ENCODE data around the gene FLNB. TPM values are rescaled to one million over a fixed set of nuclear protein-coding genes. Genes with fewer than 3 reads are reported as not detected.
A peak's percentile ranks its signal among the peaks of the same experiment; 100 is the strongest.

Gene FLNB
- total and polyA plus RNA-seq, 8 donors, result 38.2 to 204 (median 85.9) TPM

DNA sequence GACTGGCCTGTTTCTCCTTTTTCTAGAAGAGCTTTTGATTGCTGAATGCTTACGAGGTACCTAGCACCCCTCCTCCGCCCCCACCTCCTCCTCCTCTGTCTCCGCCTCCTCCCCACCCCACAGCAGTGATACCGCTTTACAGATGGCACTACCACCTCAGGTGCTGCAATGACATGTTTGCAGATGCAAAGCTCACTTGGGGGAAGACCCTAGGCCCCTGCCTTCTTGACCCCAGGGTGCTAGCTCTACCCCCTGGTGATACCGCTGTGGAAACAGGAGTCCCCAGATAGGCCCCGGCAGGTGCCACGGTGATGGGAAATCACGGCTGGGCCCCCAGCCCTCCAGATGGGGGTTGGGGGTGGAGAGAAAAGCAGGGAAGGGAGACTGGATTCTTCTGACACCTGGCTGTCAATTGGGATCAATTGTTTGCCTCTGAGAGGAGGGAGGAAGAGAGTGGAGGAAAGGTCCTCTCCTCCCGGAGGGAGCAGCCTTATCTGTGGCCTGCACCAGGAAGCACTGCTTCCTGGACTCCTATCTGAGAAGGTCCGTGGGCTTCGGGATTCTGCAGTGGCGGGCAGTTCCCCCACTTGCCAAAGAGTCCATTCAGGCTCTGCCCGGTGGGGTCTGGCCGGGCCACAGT, 164.9 kb downstream of the FLNB start:
- intact Hi-C loops (cut with DNase I; ENCODE audit: low total_unique reads), result loop anchor here (10.0 kb wide), 1 partner anchor 168 kb away; the partner anchor contains the start of gene FLNB
- Histone ChIP-seq H3K27ac (peak overlapping the region; percentile 76 to 88 (median 78)), H3K27me3 (no peaks in the 10 kb centered on the region), H3K9me3 (no peaks in the 10 kb centered on the region), H3K4me3 (no peak overlapping the region), H3K4me1 (peaks cover 48 to 58% (median 54%) of the 10 kb centered on the region in 4 donors), H3K36me3 (peaks cover 18 to 44% (median 40%) of the 10 kb centered on the region in 4 donors)
- TF ChIP-seq POLR2AphosphoS5 (IDR thresholded peaks at IDR 0.05), result peak in 1 of 3 donors; percentile 26
- TF ChIP-seq, protein P1, sequence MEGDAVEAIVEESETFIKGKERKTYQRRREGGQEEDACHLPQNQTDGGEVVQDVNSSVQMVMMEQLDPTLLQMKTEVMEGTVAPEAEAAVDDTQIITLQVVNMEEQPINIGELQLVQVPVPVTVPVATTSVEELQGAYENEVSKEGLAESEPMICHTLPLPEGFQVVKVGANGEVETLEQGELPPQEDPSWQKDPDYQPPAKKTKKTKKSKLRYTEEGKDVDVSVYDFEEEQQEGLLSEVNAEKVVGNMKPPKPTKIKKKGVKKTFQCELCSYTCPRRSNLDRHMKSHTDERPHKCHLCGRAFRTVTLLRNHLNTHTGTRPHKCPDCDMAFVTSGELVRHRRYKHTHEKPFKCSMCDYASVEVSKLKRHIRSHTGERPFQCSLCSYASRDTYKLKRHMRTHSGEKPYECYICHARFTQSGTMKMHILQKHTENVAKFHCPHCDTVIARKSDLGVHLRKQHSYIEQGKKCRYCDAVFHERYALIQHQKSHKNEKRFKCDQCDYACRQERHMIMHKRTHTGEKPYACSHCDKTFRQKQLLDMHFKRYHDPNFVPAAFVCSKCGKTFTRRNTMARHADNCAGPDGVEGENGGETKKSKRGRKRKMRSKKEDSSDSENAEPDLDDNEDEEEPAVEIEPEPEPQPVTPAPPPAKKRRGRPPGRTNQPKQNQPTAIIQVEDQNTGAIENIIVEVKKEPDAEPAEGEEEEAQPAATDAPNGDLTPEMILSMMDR (IDR thresholded peaks at IDR 0.05), result no peak
- peak in 1 of 2 donors; percentile 49 for DNase-seq
- 44 to 62% (median 49%) methylated on average over 13 to 14 of the region's 14 CpGs for WGBS, 5 donors

DNA sequence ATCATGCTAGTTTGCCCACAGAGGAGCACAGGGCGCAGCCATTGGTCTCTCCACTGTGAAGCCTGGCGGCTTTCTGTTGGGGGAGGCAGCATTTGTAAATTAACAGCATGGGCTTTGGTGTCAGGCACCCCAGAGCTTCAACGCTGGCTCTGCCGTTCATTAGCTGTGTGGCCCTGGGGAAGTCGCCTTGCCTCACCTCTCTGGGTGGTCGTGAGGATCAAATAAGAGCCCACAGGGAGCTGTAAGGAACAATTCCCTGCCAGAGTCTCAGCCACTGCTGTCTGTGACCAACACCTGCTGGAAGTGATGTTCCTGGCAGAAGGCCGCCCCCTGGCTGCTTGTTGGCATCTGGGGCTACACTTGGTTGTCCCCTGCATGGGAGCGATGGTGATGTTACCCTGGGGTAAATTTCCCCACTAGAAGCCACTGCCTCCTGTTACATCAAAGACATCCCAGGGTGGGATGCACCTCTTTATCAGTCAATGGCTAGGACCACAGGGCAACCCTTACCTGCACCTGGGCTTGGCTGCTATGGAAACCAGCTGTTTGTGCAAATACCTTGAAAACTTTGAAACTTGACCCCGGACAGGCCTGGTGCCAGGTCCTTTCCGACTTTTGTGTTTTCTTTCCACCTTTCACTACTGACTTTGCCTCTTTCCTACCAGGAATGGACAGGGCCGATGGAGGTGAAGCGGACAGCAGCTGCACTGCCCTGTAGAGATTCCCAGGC, 165.6 kb downstream of the FLNB start:
- Histone ChIP-seq H3K27me3 (no peaks in the 10 kb centered on the region), H3K27ac (peak overlapping the region; percentile 76 to 88 (median 78)), H3K9me3 (no peaks in the 10 kb centered on the region), H3K4me3 (no peak overlapping the region), H3K36me3 (peaks cover 18 to 38% (median 33%) of the 10 kb centered on the region in 4 donors), H3K4me1 (peaks cover 52 to 64% (median 60%) of the 10 kb centered on the region in 4 donors)
- intact Hi-C loops (cut with DNase I; ENCODE audit: low total_unique reads), result loop anchor here (10.0 kb wide), 1 partner anchor 169 kb away; the partner anchor contains the start of gene FLNB
- peak; percentile 69 to 80 for DNase-seq
- TF ChIP-seq, protein P1 (IDR thresholded peaks at IDR 0.05), result peak in 3 of 7 experiments; percentile 15 to 38 (median 34)
- no peak for TF ChIP-seq POLR2A (IDR thresholded peaks at IDR 0.05)
- WGBS, 5 donors, result 40 to 49% (median 43%) methylated on average over 5 to 12 of the region's 12 CpGs

DNA sequence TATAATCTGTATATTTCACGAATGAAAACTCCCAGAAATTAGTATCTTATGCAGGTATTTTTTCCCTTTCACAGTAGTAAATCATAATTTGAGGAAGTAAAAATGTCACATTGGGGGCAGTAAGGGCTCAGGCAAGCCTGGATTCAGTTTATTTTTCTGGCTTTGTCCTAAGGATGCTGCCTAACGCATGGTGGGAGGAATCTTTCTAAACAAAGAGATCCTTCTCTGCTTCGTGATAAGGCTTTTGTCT, 166.9 kb downstream of the FLNB start:
- Histone ChIP-seq H3K36me3 (peaks cover 11 to 25% (median 21%) of the 10 kb centered on the region in 4 donors), H3K27me3 (no peaks in the 10 kb centered on the region), H3K4me1 (peaks cover 52 to 65% (median 61%) of the 10 kb centered on the region in 4 donors), H3K27ac (peak overlapping the region; percentile 76 to 88 (median 78)), H3K9me3 (no peaks in the 10 kb centered on the region), H3K4me3 (no peak overlapping the region)
- WGBS, 5 donors, result 7 to 12% (median 9%) methylated on average over 3 of the region's 3 CpGs
- intact Hi-C loops (cut with DNase I; ENCODE audit: low total_unique reads), result loop anchor here (10.0 kb wide), 1 partner anchor 170 kb away; the partner anchor contains the start of gene FLNB
- DNase-seq, result no peak
- TF ChIP-seq, protein P1 (IDR thresholded peaks at IDR 0.05), result no peak
- TF ChIP-seq EP300 (IDR thresholded peaks at IDR 0.05) (no peak), POLR2A (IDR thresholded peaks at IDR 0.05) (no peak), POLR2AphosphoS5 (IDR thresholded peaks at IDR 0.05) (no peak)

DNA sequence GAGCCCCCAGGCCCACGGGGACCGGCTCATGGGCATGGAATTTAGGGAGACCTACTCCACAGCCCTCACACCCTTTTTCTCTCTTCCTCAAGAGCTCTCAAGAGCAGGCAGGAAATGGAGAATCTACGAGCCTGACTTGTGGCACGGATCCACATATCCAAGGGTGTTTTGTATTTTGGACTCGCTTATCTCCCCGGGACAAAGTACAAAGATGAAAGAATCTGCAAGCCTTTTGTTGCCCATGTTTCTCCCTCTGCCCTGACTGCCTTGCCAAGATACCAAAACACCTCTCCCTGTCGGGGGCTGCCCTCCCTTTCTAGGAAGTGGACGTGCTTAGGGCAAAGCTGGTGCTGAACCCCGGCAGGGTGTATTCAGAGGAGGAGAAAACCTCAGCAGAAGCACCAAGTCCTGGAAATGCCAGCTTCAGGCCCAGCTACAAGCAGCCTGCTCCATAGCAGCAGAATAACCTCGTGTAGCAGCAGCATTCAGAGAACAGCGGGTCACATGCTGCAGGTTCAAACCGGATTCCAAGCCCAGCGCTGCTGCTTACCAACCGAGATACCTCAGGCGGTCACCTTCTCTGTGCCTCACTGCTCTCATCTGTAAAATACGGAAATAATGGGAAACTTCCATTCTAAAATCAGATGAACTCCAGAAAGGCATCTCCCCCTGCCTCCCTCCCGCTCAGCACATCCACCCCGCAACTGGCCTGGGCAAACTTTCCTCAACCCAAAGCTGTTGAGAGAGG, 167.4 kb downstream of the FLNB start:
- no peak overlapping the region for H3K4me3 ChIP-seq
- 15 to 24% (median 16%) methylated on average over 15 to 18 of the region's 18 CpGs for WGBS, 5 donors
- H3K27me3 ChIP-seq, result no peaks in the 10 kb centered on the region
- TF ChIP-seq EP300 (IDR thresholded peaks at IDR 0.05) (no peak), POLR2AphosphoS5 (IDR thresholded peaks at IDR 0.05) (peak in 2 of 3 donors; percentile 76 to 84)
- H3K27ac ChIP-seq, result peak overlapping the region; percentile 76 to 88 (median 78)
- intact Hi-C loops (cut with DNase I; ENCODE audit: low total_unique reads), result loop anchor here (10.0 kb wide), 1 partner anchor 171 kb away; the partner anchor contains the start of gene FLNB
- peaks cover 6 to 20% (median 16%) of the 10 kb centered on the region in 4 donors for H3K36me3 ChIP-seq
- H3K4me1 ChIP-seq, result peaks cover 52 to 65% (median 61%) of the 10 kb centered on the region in 4 donors
- peak; percentile 87 to 90 for DNase-seq
- H3K9me3 ChIP-seq, result no peaks in the 10 kb centered on the region
